Endothelial cell of umbilical vein (primary cell): ENCODE measurements around the gene RYR2. TPM values are rescaled to one million over a fixed set of nuclear protein-coding genes. Genes with fewer than 3 reads are reported as not detected.

Source experiments
- BruUV-seq: library from RNA; stranded (reverse); fragments of 400-500 nt; replicated peaks from 2 replicates; lab custom pipeline; 2021; lab: Mats Ljungman, UMichigan
- CTCF ChIA-PET: fragments of 300-600, 350-600 bp; sonication (Branson Sonifier 250); formaldehyde crosslinking; loops from one replicate; lab custom pipeline; 2021; ENCODE audit warnings: antibody characterized with exemption, inconsistent platforms; lab: Charles Lee
- POLR2A ChIA-PET: fragments of 300-600, 350-600 bp; sonication (Branson Sonifier 250); formaldehyde crosslinking; loops from one replicate; lab custom pipeline; 2021; ENCODE audit warnings: antibody characterized with exemption, inconsistent platforms; lab: Charles Lee
- DNase-seq: peaks from one replicate; pipeline ENCODE4 v3.0.0-alpha.2; 2011; ENCODE audit warnings: low read depth, low spot score
- FAIRE-seq: peaks from 2 replicates; lab custom pipeline; 2011; peaks lifted over from hg19 to GRCh38; lab: Jason Lieb, UNC
- H2AFZ ChIP-seq: 2 replicates; pipeline ENCODE4 v1.6.0; 2012; ENCODE audit warnings: low read depth, low read length, control low read depth, inconsistent platforms
- H3K27ac ChIP-seq: 2 replicates; pipeline ENCODE4 v1.5.1; 2011; ENCODE audit warnings: low read depth, mild to moderate bottlenecking, control low read depth, low read length, moderate library complexity; ENCODE audit not compliant: insufficient read depth
- H3K27me3 ChIP-seq, 2 experiments: 2 replicates each; pipeline versions ENCODE4 v1.6.0 to v1.6.1; 2011; ENCODE audit warnings: low read length in 2 of 2, mixed read lengths in 1 of 2; ENCODE audit not compliant: control insufficient read depth in 2 of 2, insufficient read depth in 2 of 2
- H3K36me3 ChIP-seq, 2 experiments: 2 replicates in 1 of 2; 3 replicates in 1 of 2; pipeline ENCODE4 v1.5.1; 2011; ENCODE audit warnings: low read length in 2 of 2, mild to moderate bottlenecking in 1 of 2, moderate library complexity in 1 of 2; ENCODE audit not compliant: control insufficient read depth in 2 of 2, insufficient read depth in 2 of 2; ENCODE audit errors: extremely low read depth in 1 of 2
- H3K4me1 ChIP-seq: 3 replicates; pipeline ENCODE4 v1.5.1; 2011; ENCODE audit warnings: mild to moderate bottlenecking, low read length; ENCODE audit not compliant: control insufficient read depth, insufficient read depth; ENCODE audit errors: extremely low read depth
- H3K4me2 ChIP-seq: 2 replicates; pipeline ENCODE4 v1.6.1; 2011; ENCODE audit warnings: low read length, control low read depth, mixed read lengths; ENCODE audit not compliant: insufficient read depth
- H3K4me3 ChIP-seq, 3 experiments: fragments of 200-600 bp in 1 of 3; sonication (generic), shearing (Covaris generic) in 1 of 3; replicated peaks in 1 of 3; 2 replicates each; pipeline ENCODE4 v1.5.1; 2011 to 2016; ENCODE audit warnings: control low read depth in 3 of 3, low read length in 3 of 3, mild to moderate bottlenecking in 2 of 3, inconsistent platforms in 1 of 3, low read depth in 1 of 3, moderate library complexity in 1 of 3; ENCODE audit not compliant: insufficient read depth in 1 of 3
- H3K79me2 ChIP-seq: 2 replicates; pipeline ENCODE4 v1.6.0; 2012; ENCODE audit warnings: low read length, inconsistent platforms; ENCODE audit not compliant: control insufficient read depth, insufficient read depth
- H3K9ac ChIP-seq: replicated peaks from 2 replicates; pipeline ENCODE3; 2011; ENCODE audit warnings: low read length, control low read depth; ENCODE audit not compliant: insufficient read depth; ENCODE audit errors: extremely low read depth
- H3K9me1 ChIP-seq: replicated peaks from 3 replicates; pipeline ENCODE4 v1.6.0; 2011; ENCODE audit warnings: mild to moderate bottlenecking, low read length; ENCODE audit not compliant: control insufficient read depth, insufficient read depth; ENCODE audit errors: extremely low read depth
- H3K9me3 ChIP-seq: replicated peaks from 2 replicates; pipeline ENCODE4 v1.5.1; 2012; ENCODE audit warnings: low read length, inconsistent platforms; ENCODE audit not compliant: control insufficient read depth, insufficient read depth
- H4K20me1 ChIP-seq: replicated peaks from 2 replicates; pipeline ENCODE3; 2011; ENCODE audit warnings: mild to moderate bottlenecking, low read length; ENCODE audit not compliant: control insufficient read depth, insufficient read depth; ENCODE audit errors: extremely low read depth
- EZH2 ChIP-seq: IDR thresholded peaks from 2 replicates; pipeline ENCODE4 v1.6.1; 2012; ENCODE audit warnings: borderline replicate concordance, low read depth, mild to moderate bottlenecking, moderate library complexity, low read length, inconsistent platforms; ENCODE audit not compliant: severe bottlenecking
- FOS ChIP-seq: IDR thresholded peaks from 2 replicates; pipeline ENCODE4 v1.6.1; 2011; ENCODE audit warnings: mild to moderate bottlenecking, low read length, moderate library complexity, borderline replicate concordance; ENCODE audit not compliant: insufficient read depth
- GATA2 ChIP-seq: IDR thresholded peaks from 2 replicates; pipeline ENCODE4 v1.7.0; 2011; ENCODE audit warnings: low read depth, mild to moderate bottlenecking, moderate library complexity, mixed read lengths, low read length; ENCODE audit not compliant: insufficient read length, insufficient read depth
- JUN ChIP-seq: IDR thresholded peaks from 2 replicates; pipeline ENCODE4 v1.6.1; 2011; ENCODE audit warnings: borderline replicate concordance, low read depth; ENCODE audit not compliant: insufficient read length, insufficient read depth
- MYC ChIP-seq: IDR thresholded peaks from one replicate; pipeline ENCODE4 v1.6.1; 2011; ENCODE audit warnings: mild to moderate bottlenecking, low read depth, low read length
- POLR2A ChIP-seq: IDR thresholded peaks from 2 replicates; pipeline ENCODE4 v1.6.1; 2012; ENCODE audit warnings: low read depth, mild to moderate bottlenecking, control low read depth, low read length
- POLR2AphosphoS5 ChIP-seq: IDR thresholded peaks from 2 replicates; pipeline ENCODE4 v1.6.1; 2012; ENCODE audit warnings: low read depth, mild to moderate bottlenecking, control low read depth, low read length, moderate library complexity; ENCODE audit not compliant: insufficient read depth
- dilution Hi-C: fragments of 300-500 bp; cut with MboI; formaldehyde crosslinking; loops from one replicate; pipeline ENCODE4 v1.15.0; 2019; ENCODE audit warnings: low sequenced_read_pairs; ENCODE audit not compliant: extremely low pct_ligation_motif_present
- intact Hi-C: fragments of 100-400 bp; cut with micrococcal nuclease; formaldehyde crosslinking; loops from one replicate; pipeline ENCODE4 v1.10.0; 2022
- polyA plus RNA-seq, 4 experiments: library from polyadenylated mRNA; depleted of rRNA in 3 of 4; stranded (reverse) in 3 of 4; unstranded in 1 of 4; fragments of >200 nt; gene quantifications; 2 replicates each; pipeline versions ENCODE4 v1.2.1 to v1.2.3, GENCODE V29; 2011 to 2012; ENCODE audit warnings: missing spikeins in 1 of 4
- total RNA-seq: library from RNA; stranded (reverse); gene quantifications from 2 replicates; pipeline ENCODE4 v1.2.3, GENCODE V29; 2021
- TF ChIP-seq, protein P1 (sequence below), 2 donors: IDR thresholded peaks; 1 replicate in 1 of 2; 2 replicates in 1 of 2; pipeline ENCODE4 v1.5.1; 2011; ENCODE audit warnings: low read length in 2 of 2, mild to moderate bottlenecking in 2 of 2, moderate library complexity in 2 of 2, control low read depth in 1 of 2, inconsistent platforms in 1 of 2, low read depth in 1 of 2; ENCODE audit not compliant: insufficient read depth in 1 of 2; ENCODE audit errors: extremely low read depth in 1 of 2
- TF ChIP-seq, protein P2 (sequence below): IDR thresholded peaks from 2 replicates; pipeline ENCODE4 v1.6.1; 2011; ENCODE audit not compliant: insufficient read depth, insufficient read length

Gene RYR2
- total and polyA plus RNA-seq, 2 donors (not counting 3 experiments of a cell fraction or from before 2014, with no cell fraction given): not detected

DNA sequence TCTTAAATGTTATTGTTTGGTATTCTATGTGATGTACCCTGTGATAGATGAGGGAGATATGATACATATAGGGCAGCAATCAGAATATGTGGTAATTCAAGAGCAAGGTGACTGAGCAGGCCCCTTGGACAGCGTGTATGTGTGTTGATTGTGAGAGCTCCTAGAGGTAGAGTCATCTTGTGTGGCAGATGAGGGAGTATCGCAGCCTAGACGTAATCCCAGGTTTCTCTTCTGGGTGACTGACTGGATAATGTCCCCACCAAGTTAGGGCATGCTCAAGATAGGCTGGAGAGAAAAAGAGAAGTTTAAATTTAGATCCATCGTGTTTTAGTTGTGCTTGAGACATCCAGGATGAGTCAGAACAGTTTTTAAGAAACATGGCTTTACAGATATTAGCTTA lies 663.5 kb downstream of the RYR2 start:
- POLR2A ChIA-PET: no interaction called here
- BruUV-seq: no TSS peak
- H3K9ac ChIP-seq: no peak overlapping the region
- H3K36me3 ChIP-seq: no peaks in the 10 kb centered on the region
- H3K4me2 ChIP-seq: no peak overlapping the region
- H3K27me3 ChIP-seq: no peaks in the 10 kb centered on the region
- H4K20me1 ChIP-seq: no peaks in the 10 kb centered on the region
- no peaks in the 10 kb centered on the region for H3K9me1 ChIP-seq
- FAIRE-seq: no peak
- no peak overlapping the region for H2AFZ ChIP-seq
- dilution Hi-C loops (no loop called here), intact Hi-C loops (no loop called here)
- no peak overlapping the region for H3K4me3 ChIP-seq
- CTCF ChIA-PET: no interaction called here
- no peak for TF ChIP-seq FOS
- no peak for TF ChIP-seq EZH2
- TF ChIP-seq JUN: no peak
- TF ChIP-seq, protein P1, sequence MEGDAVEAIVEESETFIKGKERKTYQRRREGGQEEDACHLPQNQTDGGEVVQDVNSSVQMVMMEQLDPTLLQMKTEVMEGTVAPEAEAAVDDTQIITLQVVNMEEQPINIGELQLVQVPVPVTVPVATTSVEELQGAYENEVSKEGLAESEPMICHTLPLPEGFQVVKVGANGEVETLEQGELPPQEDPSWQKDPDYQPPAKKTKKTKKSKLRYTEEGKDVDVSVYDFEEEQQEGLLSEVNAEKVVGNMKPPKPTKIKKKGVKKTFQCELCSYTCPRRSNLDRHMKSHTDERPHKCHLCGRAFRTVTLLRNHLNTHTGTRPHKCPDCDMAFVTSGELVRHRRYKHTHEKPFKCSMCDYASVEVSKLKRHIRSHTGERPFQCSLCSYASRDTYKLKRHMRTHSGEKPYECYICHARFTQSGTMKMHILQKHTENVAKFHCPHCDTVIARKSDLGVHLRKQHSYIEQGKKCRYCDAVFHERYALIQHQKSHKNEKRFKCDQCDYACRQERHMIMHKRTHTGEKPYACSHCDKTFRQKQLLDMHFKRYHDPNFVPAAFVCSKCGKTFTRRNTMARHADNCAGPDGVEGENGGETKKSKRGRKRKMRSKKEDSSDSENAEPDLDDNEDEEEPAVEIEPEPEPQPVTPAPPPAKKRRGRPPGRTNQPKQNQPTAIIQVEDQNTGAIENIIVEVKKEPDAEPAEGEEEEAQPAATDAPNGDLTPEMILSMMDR (IDR thresholded peaks at IDR 0.05; ENCODE audit: extremely low read depth in 1 of 2, insufficient read depth in 1 of 2, low read depth in 1 of 2, low read length in 2 of 2): no peak
- TF ChIP-seq MYC: no peak
- TF ChIP-seq POLR2A: no peak
- TF ChIP-seq POLR2AphosphoS5: no peak
- TF ChIP-seq GATA2: no peak
- TF ChIP-seq, protein P2, sequence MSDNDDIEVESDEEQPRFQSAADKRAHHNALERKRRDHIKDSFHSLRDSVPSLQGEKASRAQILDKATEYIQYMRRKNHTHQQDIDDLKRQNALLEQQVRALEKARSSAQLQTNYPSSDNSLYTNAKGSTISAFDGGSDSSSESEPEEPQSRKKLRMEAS: no peak
- no peak for DNase-seq
- no peaks in the 10 kb centered on the region for H3K4me1 ChIP-seq
- no peaks in the 10 kb centered on the region for H3K79me2 ChIP-seq
- no peak overlapping the region for H3K27ac ChIP-seq
- peaks cover 5% of the 10 kb centered on the region for H3K9me3 ChIP-seq
